Measurements from ENCODE around the gene PDPR.
"Not testable (repeated sequence)": the region's sequence is repeated elsewhere in the genome, so short reads cannot be mapped to it uniquely, and the experiment has no call there.

Gene PDPR

DNA sequence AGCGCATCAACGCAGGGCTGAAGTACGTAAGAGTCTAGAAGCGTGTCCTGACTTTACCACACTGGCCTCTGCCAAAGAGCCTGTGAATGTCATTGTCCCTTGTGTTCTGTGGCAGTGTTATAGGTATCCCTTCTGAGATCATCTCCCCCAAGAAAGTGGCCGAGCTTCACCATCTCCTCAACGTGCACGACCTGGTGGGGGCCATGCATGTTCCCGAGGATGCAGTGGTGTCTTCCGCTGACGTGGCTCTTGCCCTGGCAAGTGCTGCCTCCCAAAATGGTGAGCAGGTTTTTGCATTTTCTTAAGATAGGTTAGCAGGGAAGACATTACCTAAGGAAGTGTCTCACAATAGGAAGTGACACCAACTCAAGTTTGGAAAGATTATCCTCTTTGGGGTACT lies 14.7 kb downstream of the PDPR start:
- not testable (repeated sequence) for DNase-seq (ENCODE audit: low read depth)

DNA sequence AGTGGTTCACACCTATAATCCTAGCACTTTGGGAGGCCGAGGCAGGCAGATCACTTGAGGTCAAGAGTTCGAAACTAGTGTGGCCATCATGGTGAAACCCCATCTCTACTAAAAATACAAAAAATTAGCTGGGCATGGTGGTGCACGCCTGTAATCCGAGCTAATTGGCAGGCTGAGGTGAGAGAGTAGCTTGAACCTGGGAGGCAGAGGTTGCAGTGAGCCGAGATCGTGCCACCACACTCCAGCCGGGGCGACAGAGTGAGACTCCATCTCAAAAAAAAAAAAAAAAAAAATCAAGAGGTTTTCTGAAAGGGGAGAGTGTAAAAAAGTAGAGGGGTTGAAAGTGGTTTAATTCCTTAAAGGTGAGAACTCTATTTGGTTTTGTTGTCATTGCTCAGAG lies 21.7 kb downstream of the PDPR start:
- not testable (repeated sequence) for DNase-seq (ENCODE audit: low read depth)

DNA sequence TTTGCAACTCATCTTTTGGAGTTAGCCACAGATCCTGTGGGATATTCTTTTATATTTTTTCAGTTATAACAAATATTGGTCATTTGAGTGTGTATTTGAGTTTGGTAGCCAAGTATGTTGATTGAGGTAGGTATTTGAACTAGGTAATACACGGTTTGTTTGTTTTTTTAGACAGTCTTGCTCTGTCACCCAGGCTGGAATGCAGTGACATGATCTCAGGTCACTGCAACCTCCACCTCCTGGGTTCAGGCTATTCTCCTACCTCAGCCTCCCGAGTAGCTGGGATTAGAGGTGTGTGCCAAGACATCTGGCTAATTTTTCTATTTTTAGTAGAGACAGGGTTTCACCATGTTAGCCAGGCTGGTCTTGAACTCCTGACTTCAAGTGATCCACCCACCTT lies 22.5 kb downstream of the PDPR start:
- not testable (repeated sequence) for DNase-seq (ENCODE audit: low read depth)

DNA sequence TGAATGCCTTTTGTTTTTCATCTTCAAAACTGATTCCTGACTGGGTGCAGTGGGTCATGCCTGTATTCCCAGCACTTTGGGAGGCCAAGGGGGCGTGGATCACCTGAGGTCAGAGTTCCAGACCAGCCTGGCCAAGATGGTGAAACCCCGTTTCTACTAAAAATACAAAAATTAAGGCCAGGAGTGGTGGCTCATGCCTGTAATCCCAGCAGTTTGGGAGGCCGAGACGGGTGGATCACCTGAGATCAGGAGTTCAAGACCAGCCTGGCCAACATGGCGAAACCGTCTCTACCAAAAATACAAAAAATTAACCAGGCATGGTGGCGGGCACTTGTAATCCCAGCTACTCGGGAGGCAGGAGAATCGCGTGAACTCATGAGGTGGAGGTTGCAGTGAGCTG lies 28.6 kb downstream of the PDPR start:
- not testable (repeated sequence) for DNase-seq (ENCODE audit: low read depth)

DNA sequence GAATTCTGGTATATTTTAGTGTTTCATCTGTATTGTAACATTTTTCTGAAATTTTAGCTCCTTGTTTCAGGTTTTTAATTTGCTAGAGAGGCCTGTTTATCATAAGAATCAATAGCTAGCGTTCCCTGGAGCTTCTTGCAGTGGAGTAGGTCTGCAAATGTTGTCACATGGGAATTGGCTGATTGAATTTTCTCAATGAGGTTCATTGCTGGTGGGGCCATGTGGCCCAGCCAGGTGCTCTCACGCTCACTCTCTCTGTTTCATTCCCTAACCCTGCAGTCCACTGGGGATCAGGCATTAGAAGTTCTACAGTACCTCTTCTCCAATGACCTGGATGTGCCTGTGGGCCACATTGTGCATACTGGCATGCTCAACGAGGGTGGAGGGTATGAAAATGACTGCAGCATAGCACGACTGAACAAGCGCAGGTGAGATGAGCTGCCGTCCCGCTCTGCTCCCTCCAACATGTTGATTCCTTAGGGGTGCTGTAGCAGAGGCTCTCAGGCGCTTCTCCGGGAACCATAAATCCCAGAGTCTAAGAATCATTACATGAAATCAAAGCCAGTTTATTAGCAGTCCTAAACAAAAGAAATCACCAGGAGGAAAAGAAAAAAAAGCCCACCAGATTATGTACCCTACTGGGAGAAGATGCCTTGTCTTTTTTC lies 29.2 kb downstream of the PDPR start:
- not testable (repeated sequence) for DNase-seq (ENCODE audit: low read depth)

DNA sequence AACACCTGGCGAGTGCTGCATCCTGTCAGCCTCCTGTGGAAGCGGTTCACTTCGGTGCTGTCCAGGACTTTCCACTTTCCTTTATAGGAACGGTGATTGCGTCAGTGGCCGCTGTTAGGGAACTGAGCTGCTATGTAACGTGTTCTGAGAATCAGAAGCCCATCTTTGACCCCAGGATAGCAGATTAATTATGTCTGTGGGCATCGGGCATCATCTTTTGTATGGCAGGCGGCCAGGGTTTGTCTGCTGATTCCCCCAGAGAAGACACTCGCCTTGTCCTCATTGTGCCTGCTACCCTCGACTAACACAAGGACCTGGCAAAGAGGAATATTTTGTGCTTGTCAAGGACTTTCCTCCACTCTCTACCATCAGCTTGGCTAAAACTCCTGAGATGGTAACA lies 33.7 kb downstream of the PDPR start:
- not testable (repeated sequence) for DNase-seq (ENCODE audit: low read depth)

DNA sequence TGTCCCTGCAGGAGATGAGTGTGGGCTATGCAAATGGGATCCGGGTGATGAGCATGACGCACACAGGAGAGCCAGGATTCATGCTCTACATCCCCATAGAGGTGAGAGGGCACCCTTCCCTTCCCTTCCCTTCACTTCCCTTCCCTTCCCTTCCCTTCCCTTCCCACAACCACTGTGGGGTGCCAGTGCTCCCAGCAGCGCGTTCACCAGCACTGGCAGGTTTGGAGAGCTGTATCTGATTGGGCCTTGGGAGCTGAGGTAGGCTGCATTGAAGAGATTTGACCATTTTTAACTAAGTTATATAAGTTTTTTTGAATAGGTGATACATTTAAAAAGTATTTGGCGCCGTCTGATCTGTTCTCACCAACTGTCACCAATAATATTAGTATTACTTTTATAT lies 34.3 kb downstream of the PDPR start:
- not testable (repeated sequence) for DNase-seq (ENCODE audit: low read depth)

DNA sequence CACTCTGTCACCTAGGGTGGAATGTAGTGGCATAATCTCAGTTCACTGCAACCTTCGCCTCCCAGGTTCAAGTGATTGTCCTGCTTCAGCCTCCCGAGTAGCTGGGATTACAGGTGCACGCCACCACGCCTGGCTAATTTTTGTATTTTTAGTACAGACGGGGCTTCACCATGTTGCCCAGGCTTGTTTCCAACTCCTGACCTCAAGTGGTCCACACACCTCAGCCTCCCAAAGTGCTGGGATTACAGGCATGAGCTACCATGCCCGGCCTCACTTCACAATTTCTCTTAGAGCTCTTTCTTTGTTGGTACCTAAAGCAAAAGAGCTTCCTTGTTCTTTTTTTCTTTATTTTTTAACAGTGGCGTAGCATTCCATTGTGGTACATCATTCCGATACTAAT lies 35.2 kb downstream of the PDPR start:
- DNase-seq (ENCODE audit: low read depth), result not testable (repeated sequence)

DNA sequence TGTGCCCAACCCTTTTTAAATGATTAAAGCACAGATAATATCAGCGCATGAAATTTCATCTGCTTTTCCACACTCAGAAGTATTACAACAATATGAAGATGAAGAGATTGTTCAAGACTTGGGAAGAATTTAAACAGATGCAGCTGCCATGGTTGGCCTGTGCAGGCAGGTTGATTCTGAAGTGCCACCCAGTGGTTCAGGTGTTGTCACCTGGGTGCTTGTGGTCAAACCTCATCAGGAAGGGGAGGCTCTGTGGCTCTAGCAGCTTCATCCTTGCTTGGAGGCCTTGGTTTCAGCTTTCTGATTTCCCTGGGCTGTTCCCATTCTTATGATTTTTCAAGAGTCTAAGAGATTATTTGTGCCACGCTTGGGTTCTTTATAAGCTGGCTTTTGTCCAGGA lies 37.3 kb downstream of the PDPR start:
- DNase-seq (ENCODE audit: low read depth), result no peak

DNA sequence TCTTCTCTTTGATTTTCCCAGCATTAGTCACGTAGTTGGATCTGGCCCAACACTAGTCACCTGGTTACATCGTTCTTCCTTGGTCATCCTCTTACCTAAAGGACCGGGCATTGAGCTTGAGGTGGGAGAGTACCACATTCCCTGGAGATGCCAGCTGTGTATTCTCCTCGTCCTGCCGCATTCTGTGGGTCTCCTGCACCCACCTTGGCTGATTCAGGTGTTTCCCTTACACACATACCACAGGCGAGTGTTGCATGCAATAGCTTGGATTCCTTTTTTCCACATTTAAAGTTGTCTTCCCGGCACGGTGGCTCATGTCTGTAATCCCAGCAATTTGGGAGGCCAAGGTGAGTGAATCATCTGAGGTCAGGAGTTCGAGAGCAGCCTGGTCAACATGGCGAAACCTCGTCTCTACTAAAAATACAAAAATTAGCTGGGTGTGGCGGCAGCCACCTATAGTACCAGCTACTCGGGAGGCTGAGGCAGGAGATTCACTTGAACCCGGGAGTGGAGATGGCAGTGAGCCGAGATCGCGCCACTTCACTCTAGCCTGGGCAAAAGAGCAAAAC lies 37.9 kb downstream of the PDPR start:
- no peak for DNase-seq (ENCODE audit: low read depth)

DNA sequence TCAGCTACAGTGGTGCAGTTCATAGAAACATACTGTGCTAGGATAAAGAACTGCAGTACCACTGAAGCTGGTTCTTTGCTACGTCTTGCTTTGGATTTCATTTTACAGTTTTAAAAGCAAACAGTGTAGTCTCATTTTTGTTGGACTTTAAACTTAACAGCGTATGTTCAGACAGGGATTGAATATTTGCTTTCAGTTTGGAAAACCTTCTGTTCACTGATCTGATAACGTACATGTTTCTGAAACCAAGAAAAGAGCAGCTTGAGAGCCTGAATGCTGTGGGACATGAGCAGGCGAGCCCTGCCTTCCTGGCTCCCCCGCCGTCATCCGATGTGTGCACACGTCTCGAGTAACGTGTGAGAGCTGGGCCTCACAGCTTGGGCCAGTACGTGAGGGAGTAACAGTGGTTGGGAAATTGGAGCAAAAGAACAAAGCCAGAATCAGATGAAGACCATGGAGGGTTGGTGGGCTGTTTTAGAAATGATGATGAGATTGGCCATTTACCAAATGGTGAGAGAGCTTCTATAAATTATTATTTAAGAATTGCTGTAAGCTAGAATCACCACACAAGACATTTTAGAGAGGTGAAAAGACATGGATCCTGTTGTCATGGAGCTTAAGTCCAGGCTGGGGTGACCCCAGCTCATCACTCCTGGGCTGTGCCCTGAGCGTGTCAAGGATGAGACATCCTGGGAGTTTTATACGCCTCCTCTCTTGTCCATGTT lies 38.6 kb downstream of the PDPR start:
- DNase-seq (ENCODE audit: low read depth), result no peak

DNA sequence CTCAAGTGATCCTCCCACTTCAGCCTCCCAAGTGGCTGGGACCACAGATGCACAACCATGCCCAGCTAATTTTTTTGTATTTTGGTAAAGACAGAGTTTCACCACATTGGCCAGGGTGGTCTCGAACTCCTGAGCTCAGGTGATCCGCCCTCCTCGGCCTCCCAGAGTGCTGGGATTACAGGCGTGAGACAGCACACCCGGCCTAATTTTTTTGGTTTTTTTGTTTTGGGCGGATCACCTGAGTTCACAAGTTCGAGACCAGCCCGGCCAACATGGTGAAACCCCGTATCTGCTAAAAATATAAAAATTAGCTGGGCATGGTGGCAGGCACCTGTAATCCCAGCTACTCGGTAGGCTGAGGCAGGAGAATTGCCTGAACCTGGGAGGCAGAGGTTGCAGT lies 40.6 kb downstream of the PDPR start:
- DNase-seq (ENCODE audit: low read depth), result not testable (repeated sequence)

DNA sequence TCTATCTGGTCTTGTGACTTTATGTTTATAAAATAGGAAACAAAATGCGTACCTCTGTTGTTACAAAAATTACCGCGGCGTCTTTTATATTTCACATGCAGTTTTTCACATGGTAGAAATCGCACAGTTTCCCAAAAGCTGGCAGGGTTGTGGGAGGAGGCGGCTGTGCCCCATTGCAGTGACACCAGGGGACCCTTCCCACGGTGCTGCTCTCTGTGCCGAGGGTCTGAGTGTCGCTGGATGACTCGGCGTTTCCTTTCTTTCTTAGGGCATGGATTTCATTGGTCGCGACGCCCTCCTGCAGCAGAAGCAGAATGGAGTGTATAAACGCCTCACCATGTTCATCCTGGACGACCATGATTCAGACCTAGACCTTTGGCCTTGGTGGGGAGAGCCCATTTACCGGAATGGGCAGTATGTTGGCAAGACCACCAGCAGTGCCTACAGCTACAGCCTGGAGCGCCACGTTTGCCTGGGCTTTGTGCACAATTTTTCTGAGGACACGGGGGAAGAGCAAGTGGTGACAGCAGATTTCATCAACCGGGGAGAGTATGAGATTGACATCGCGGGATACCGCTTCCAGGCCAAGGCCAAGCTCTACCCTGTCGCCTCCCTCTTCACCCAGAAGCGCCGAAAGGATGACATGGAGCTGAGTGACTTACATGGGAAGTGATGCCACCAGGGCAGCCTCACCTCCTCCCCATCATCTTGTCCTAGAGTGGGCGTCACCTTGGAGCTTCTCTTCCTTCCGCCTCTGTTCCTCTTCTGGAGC lies 42.3 kb downstream of the PDPR start:
- no peak for DNase-seq (ENCODE audit: low read depth)

DNA sequence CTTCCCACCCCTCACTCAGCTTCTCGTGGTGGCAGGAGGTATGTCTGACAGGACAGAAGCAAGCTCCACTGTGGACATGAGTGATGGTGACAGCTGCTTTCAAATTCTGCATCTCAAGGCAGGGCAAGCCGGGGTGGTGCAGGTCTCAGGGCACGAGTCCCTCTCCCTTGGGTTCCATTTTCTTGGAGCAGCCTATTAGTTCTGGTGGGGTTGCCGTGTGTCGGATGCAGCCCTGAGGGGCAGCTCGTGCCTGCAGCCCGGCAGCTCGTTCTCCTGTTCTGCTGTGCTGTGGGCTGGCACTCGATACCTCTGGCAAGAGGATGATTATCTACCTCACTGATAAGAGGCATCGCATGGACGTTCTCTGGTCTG lies 43.0 kb downstream of the PDPR start:
- no peak for DNase-seq (ENCODE audit: low read depth)

DNA sequence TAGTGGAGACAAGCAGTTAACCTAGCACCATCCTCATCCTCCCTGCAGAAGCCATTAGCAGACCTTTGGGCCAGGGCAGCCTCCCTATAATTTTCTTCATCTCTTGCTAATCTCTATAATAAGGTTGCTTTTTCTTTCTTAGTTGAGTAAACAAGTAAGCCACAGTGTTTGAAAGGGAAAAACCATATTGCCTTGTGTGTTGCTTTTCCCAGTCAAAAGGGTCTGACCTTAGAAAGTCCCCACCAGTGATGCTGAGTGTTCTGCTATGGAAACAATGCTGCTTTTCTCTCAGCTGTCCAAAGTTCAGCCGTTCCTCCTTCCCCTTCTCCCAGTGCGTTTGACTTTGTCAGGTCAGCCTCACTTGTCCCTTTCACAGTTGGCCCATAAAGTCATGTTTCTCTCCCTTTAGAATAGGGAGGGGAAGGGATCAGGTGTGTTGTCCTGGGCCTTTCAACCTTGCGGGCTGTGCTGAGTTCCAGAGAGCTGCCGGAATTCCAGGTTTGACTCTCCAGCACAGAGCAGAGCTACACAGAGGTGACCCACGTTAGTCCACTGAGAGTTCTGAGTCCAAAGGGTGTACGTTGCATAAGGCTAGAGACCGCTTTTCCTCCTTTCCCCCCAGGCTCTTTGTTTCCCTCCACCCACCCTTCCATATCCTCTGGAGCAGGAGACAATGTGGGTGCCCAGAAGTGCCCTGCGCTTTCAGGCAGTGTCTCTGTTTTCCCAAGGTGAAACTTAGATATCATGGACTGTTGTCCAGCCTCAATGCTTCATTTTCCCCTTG lies 43.5 kb downstream of the PDPR start:
- no peak for DNase-seq (ENCODE audit: low read depth)

DNA sequence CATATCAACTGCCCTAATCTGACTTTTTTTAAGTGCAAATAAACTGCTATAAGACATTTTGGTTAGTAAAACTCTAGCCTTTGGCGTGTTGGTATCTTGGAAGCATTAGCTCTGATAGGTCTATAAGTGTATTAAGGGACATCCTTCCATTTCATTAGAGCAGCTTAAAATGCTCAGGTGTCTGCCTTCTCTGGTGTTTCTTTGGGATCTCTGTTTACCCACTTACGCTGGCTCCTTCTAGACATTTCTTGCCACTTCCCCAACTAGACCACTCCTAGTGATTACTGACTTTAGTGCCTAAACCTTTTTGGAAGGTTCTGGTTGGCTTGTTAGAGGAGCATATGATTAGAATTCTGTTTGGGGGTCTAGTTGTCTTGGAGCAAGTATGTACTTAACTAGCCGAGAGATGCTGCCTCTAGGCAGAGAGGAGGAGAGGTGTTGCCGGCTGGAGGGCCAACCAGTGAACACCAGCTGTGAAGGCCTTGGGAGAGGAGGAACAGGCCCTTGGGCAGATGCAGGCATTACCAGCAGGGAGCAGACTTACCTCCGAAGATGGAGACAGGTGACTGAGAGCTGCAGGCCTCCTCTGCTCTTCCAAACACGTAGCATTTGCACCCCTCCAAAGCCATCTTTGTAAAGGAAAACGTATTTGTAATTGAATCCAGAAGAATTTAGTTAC lies 44.3 kb downstream of the PDPR start:
- DNase-seq (ENCODE audit: low read depth), result no peak

DNA sequence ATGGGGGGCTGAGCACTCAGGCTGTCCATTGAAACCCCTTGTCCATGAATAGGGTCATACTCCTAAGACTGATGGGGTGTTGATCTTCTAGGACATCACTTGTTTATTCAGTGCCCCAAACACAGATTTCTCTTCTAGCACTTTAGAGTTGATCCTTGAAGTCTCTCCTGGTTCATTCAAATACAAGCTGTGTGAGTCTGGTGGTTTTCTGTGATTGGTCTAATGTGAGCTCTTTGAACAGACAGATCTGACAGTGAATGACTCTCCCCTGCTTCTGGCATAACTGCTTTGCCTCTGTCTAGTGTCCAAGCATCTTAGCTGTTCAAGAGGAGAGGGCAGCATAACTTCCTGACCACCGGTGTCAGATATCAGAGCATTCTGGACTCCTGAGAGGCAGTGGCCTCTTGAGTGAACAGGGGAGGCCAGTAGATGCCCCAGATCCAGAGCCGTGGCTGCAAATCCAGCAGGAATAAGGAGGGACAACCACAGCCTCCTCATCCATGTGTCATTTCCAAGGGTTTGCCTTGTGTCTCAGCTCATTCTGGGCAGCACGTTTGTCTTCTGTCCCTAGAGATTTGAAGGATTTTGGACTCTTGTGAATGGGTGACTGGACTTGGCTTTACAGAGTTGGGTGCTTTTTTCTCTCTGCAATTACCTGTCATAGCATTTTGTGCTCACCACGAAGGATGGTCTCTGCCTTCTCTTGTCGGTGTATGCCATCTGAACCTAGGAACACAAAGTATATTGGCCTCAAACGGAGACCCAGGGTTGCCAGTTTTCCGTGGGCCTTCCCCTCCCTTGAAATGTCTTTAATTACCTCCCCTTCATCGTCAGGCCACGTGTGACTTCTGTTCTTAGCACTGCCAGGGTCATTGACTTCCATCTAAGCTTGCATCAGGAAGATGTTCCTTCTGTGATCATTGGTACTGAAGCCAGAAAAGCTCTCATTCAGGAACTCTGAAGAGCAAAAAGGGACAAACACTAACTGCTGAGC lies 45.5 kb downstream of the PDPR start:
- DNase-seq (ENCODE audit: low read depth), result no peak

DNA sequence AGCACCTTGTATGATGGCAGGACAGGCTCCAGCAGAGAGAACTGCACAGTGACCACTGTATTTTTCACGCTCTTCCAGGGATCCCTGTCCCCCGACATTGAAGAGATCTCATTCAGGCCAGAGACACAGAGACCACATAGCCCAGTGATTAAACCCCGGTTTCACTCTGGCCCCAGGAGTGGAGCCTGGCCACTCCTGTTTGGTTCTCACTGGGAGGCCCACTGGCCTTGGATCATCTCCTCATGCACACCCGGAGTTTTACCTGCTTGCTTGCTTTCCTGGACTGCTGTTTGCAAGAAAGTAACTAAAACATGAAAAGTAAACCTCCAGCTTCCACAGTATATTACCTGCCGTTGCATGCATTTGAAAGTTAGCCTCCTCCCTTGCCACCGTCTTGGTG lies 46.3 kb downstream of the PDPR start:
- DNase-seq (ENCODE audit: low read depth), result no peak

DNA sequence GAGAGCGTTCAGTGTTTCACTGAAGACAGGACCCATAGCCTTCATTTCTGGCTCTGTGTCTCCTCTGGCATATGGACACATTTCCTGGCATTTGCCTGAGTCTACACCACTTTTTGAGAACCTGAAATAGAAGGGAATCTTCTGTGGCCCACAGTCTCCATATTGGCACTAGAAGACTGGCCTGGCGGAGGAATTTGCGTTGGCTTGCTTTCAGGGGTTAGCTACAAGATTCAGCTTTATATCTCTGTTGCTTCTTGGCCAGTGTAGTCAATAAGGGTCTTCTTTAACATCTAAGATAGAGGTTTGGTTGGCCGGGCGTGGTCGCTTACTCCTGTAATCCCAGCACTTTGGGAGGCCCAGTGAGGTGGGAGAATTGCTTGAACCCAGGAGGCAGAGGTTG lies 46.7 kb downstream of the PDPR start:
- no peak for DNase-seq (ENCODE audit: low read depth)

DNA sequence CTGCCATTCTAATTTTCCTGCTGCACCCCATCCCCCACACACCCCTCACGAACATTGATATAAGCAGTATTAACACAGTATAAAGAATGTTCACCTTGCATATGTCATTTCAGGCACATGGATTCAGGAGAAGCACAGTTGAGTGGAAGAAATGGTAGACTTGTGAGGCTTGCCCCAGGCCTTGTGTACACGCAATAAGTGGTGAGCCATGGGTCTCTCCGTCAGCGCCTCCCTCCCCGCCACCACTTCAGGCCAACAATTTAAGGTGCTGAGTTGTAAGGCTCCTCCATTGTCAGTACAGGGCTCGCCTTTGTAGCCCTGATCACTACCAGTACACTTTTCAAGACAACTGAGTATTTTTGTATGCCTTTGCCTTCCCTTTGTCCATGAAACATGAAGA lies 47.2 kb downstream of the PDPR start:
- DNase-seq (ENCODE audit: low read depth), result no peak
